ENCODE data around the gene CERS6. TPM values are rescaled to one million over a fixed set of nuclear protein-coding genes. Genes with fewer than 3 reads are reported as not detected.

The CERS6 gene
- total and polyA plus RNA-seq, 4 donors: 4.2 to 20.4 (median 10.1) TPM

GRCh38 chr2:168643979-168644378 lies 187.9 kb downstream of the CERS6 start:
- no peaks in the 10 kb centered on the region for H3K36me3 ChIP-seq (ENCODE audit: control insufficient read depth in 4 of 4, insufficient read depth in 3 of 4, low read depth in 1 of 4, low read length in 3 of 4)
- WGBS: 96% methylated on average over 1 of the region's 1 CpG
- no peaks in the 10 kb centered on the region for H3K27me3 ChIP-seq (ENCODE audit: control insufficient read depth in 4 of 4, insufficient read depth in 4 of 4, low read length in 3 of 4)
- no peak overlapping the region for H3K9ac ChIP-seq (ENCODE audit: low read depth in 1 of 2, low read length in 2 of 2)
- no peak for TF ChIP-seq RXRA (IDR thresholded peaks at IDR 0.05)
- no peak for TF ChIP-seq FOXA2 (IDR thresholded peaks at IDR 0.05)
- TF ChIP-seq SP1 (IDR thresholded peaks at IDR 0.05): no peak
- TF ChIP-seq FOXA1 (IDR thresholded peaks at IDR 0.05): no peak
- no peak for TF ChIP-seq EGR1 (IDR thresholded peaks at IDR 0.05; ENCODE audit: low read depth in 2 of 2)
- no peak for TF ChIP-seq GABPA (IDR thresholded peaks at IDR 0.05 in 1 of 2, conservative IDR thresholded peaks at IDR 0.05 in 1 of 2)
- no peak for TF ChIP-seq YY1 (IDR thresholded peaks at IDR 0.05)
- no peak for TF ChIP-seq JUND (IDR thresholded peaks at IDR 0.05)
- TF ChIP-seq CTCF (IDR thresholded peaks at IDR 0.05; ENCODE audit: low read depth, low read length, missing input control): no peak
- TF ChIP-seq HNF4A (conservative IDR thresholded peaks at IDR 0.05): no peak
- TF ChIP-seq ZBTB33 (IDR thresholded peaks at IDR 0.05): no peak
- TF ChIP-seq MAX (IDR thresholded peaks at IDR 0.05): no peak
- no peak for TF ChIP-seq HNF4G (IDR thresholded peaks at IDR 0.05)
- TF ChIP-seq ATF3 (IDR thresholded peaks at IDR 0.05): no peak
- TF ChIP-seq RAD21 (IDR thresholded peaks at IDR 0.05): no peak
- no peak for TF ChIP-seq NR2F2 (IDR thresholded peaks at IDR 0.05)
- no peak for TF ChIP-seq REST (IDR thresholded peaks at IDR 0.05)
- no peak for DNase-seq (ENCODE audit: low spot score)
- H3K9me3 ChIP-seq (ENCODE audit: control insufficient read depth in 4 of 4, low read length in 3 of 4): no peaks in the 10 kb centered on the region
- no peak overlapping the region for H3K4me3 ChIP-seq (ENCODE audit: low read depth in 1 of 3, low read length in 3 of 3)
- H3K4me1 ChIP-seq (ENCODE audit: control insufficient read depth in 4 of 4, insufficient read depth in 4 of 4, low read length in 3 of 4): no peaks in the 10 kb centered on the region
- H3K27ac ChIP-seq (ENCODE audit: low read depth in 1 of 2, low read length in 2 of 2): no peak overlapping the region

Measured in liver (tissue), 9 donors.